ENCODE measurements around the gene PAOX. TPM values are rescaled to one million over a fixed set of nuclear protein-coding genes. Genes with fewer than 3 reads are reported as not detected.

The PAOX gene
- total and polyA plus RNA-seq, 9 of the 15 experiments (the other 6 are each of a cell fraction or from before 2014, with no cell fraction given): 0.80 to 6.4 (median 2.6) TPM

DNA sequence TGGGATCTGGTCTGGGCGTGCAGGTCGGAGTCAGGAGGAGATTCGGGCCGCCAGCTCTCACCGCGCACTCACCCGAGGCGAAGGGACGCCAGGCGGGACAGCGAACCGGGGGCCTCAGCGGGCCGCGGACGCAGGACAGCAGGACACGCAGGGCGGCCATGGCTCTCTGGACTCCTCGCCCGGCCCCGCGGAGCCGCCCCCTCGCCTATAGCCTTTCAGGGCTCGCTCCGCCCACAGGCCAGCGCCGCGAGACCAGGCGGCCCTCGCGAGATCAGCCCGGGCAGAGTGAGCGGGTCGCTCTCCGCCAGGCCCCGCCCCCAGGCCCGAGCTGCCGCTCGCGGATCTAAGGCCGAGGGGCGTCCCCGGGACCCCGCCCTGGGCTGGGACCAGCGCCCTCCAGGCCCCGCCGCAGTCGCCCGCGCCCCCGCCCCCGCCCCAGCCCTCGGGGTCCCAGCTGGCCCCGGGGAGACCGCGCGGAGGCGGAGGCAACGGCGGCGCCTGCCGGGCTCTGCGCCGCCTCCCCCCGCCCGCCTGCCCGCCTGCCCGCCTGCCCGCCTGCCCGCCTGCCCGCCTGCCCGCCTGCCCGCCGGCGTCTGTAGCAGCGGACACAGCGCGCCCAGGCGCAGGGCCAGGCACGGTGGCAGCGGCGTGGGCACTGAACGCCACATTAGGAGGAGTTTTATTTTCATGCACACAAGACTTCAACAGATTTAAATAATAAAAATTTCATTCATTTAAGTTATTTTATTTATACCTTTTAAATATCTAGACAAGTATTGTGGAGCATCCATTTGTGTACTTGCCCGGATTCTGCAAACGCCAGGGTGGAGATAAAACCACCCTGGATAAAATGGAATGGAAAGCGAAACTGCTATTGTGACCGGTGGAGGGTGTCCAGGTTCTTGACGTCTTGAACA is 5.6 kb upstream of the PAOX start, which contains the start of gene ECHS1 (continued):
- no peak for TF ChIP-seq CHAMP1 (IDR thresholded peaks at IDR 0.05)
- no peak for TF ChIP-seq CHCHD3 (CRISPR knock-in tag; IDR thresholded peaks at IDR 0.05)
- peak in 1 of 2 experiments; percentile 54 for TF ChIP-seq E2F6 (IDR thresholded peaks at IDR 0.05; ENCODE audit: borderline replicate concordance in 1 of 2, extremely low read depth in 1 of 2, insufficient read depth in 1 of 2, insufficient read length in 1 of 2, low read depth in 1 of 2, low read length in 1 of 2, poor library complexity in 1 of 2, severe bottlenecking in 1 of 2)
- TF ChIP-seq GATA2 (CRISPR knock-in tag; IDR thresholded peaks at IDR 0.05): no peak
- TF ChIP-seq, protein P1, sequence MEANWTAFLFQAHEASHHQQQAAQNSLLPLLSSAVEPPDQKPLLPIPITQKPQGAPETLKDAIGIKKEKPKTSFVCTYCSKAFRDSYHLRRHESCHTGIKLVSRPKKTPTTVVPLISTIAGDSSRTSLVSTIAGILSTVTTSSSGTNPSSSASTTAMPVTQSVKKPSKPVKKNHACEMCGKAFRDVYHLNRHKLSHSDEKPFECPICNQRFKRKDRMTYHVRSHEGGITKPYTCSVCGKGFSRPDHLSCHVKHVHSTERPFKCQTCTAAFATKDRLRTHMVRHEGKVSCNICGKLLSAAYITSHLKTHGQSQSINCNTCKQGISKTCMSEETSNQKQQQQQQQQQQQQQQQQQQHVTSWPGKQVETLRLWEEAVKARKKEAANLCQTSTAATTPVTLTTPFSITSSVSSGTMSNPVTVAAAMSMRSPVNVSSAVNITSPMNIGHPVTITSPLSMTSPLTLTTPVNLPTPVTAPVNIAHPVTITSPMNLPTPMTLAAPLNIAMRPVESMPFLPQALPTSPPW (CRISPR knock-in tag; IDR thresholded peaks at IDR 0.05): peak; percentile 86
- TF ChIP-seq PCBP1 (IDR thresholded peaks at IDR 0.05; ENCODE audit: low read depth, low read length, poor library complexity, severe bottlenecking): peak; percentile 80
- TF ChIP-seq TAF7 (tag; IDR thresholded peaks at IDR 0.05): no peak
- TF ChIP-seq SREBF2 (CRISPR knock-in tag; IDR thresholded peaks at IDR 0.05): no peak
- no peak for TF ChIP-seq KLF1 (tag; IDR thresholded peaks at IDR 0.05)
- TF ChIP-seq RAD21 (CRISPR knock-in tag; conservative IDR thresholded peaks at IDR 0.05 in 1 of 2, IDR thresholded peaks at IDR 0.05 in 1 of 2): no peak
- TF ChIP-seq SREBF1 (IDR thresholded peaks at IDR 0.05; ENCODE audit: borderline replicate concordance, low read depth, low read length): no peak
- no peak for TF ChIP-seq CLOCK (CRISPR knock-in tag; IDR thresholded peaks at IDR 0.05; ENCODE audit: borderline replicate concordance)
- no peak for TF ChIP-seq CBX3 (IDR thresholded peaks at IDR 0.05; ENCODE audit: borderline replicate concordance in 1 of 2, low read length in 2 of 2)

Data from K562 (cell line).